ENCODE measurements around the gene KDM5B.
"Not testable (repeated sequence)": the region's sequence is repeated elsewhere in the genome, so short reads cannot be mapped to it uniquely, and the experiment has no call there.

KDM5B gene

GRCh38 chr1:202812176-202813026, 4.2 kb upstream of the KDM5B start:
- DNase-seq (ENCODE audit: low read depth), result no peak

DNA sequence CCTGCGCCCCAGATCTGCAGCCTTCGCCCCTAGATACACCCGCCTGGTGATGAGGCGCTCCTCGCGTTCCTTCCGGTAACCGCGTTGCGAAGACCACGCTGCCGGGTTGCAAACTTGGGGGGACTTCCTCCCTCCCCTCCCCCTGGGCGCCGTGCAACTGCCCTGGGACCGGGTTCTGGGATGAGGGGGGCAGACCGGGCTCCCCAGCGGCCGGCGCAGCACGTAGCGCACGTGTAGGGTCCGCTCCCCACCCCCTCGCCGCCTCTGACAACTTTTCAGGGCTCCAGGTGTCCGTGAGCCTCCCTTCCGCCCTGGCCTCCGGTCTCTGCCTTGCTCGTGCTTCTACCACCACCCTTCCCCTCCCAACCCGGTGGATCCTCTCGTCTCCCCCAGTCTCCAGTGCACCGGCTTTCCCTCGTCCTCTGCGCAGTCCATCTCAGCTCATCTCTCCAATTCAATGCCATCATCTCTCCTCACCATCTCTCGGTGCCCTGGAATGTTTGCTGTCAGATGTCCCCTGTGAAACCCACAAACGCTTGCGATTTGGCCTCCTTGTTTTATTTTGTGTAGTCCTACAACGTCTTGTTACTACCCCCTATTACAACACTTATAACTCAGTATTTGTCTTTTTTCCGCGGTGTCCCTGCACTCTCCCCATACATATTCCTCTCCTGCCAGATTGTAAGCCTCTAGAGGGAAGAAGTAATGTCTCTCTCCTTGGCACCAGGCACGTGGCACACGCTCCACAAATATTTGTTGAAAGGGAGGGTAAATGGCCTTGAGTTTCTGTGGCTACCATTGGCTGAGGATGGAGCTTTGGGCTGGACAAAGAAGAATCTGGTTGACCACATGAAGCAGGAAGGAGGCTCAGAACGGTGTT, 3.3 kb upstream of the KDM5B start:
- peak; percentile 6 for DNase-seq (ENCODE audit: low read depth)

- peak; percentile 74 for DNase-seq (ENCODE audit: low read depth)
Measured at GRCh38 chr1:202810615-202811295, 2.5 kb upstream of the KDM5B start, which contains the start of gene PCAT6. PCAT6 (plus strand) TSS chr1:202810954.

- DNase-seq (ENCODE audit: low read depth), result no peak
Measured at GRCh38 chr1:202810193-202810614, 2.0 kb upstream of the KDM5B start.

DNA sequence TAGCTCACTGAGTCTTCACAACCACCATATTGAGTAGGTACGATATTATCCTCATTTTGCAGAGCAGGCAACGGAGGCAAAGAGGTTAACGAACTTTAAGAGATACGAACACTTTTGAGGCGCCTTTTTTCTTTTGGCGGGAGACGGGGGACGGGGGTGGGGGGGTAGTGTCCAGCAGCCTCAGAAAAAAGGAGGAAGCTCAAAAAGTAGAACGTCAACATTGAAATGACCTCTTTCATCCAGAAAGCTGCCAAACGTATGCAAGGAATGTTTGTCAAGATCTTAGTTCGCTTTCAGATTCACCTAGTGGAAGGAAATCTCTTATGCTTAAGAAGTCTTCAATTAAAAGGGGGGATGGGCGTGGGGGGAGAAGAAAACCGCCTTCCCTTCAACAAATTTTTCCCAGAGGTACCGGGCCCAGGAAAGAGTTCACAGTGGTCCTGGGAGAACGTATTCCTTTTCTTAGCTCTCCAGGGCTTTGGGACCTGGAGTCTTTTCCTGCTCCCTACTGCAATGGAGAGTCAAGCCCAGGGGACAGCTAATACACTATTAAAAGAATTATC, 1.5 kb upstream of the KDM5B start:
- no peak for DNase-seq (ENCODE audit: low read depth)

DNA sequence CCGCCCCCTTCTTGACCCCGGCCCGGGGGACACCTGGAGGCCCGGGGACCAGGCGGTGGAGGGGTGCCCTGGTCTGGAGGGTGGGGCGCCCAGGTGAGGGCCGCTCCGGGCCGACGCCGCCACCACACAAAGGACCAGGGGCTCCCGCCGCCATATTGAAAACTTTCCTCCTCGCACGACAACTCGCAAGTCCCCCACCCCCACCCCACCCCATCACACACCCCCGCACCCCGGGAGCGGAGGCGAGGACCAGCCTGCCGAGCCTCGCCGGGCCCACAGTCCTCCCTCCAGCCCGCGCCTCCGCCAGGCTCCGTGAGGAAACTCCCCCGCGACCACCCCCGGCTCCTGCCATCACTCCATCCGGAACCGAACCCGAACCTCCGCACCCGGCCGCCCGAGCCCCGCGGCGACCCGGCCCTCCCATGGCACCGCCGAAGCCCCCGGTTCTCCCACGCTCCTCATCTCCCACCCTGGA, 733 bp downstream of the KDM5B start:
- peak; percentile 27 for DNase-seq (ENCODE audit: low read depth)

GRCh38 chr1:202806845-202807450, 1.3 kb downstream of the KDM5B start:
- DNase-seq (ENCODE audit: low read depth), result peak; percentile 9

DNA sequence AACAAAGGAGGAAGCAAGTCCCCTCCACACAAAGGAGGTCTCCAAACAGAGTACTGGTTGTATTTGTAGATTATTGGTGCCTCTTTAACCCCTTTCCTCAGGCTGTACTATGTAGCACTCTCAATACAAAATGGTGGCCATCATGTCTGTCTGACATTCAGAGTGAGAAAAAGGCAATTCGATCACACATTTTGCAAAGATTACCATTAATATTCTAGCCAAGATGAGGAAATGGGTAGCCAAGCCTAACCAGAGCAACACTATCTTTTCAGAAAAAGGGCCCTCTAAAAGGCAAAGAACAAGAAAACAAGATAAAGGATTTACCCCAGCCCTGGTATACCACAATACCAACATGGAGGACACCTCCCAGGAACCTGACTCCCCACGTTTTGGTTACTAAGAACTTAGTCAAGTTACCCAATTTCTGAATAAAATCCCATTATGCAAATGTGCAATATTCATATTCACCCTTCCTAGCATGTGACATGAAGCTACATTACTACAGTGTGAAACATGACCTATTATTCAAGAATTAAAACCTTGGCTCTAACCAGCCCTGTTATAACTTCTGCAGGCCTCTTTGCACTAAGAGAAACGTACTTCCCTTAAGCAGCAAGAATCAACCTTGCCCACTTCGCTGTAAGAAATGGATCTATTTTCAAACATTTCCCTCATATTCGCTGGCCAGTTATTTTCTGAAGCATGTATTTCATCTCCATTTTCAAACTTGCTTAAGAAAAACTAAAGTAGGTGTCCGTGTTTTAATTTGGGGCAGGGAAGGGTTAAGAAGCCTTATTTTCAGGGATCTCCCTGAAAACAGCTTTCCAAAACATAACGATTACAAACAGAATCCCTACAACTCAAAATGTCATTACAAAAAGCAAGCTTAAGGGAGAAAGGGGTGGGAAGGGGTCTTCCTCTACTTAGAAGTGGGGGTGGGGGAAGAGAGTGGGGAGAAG, 2.1 kb downstream of the KDM5B start:
- DNase-seq (ENCODE audit: low read depth), result no peak

GRCh38 chr1:202804126-202804525, 4.1 kb downstream of the KDM5B start:
- no peak for DNase-seq (ENCODE audit: low read depth)

DNA sequence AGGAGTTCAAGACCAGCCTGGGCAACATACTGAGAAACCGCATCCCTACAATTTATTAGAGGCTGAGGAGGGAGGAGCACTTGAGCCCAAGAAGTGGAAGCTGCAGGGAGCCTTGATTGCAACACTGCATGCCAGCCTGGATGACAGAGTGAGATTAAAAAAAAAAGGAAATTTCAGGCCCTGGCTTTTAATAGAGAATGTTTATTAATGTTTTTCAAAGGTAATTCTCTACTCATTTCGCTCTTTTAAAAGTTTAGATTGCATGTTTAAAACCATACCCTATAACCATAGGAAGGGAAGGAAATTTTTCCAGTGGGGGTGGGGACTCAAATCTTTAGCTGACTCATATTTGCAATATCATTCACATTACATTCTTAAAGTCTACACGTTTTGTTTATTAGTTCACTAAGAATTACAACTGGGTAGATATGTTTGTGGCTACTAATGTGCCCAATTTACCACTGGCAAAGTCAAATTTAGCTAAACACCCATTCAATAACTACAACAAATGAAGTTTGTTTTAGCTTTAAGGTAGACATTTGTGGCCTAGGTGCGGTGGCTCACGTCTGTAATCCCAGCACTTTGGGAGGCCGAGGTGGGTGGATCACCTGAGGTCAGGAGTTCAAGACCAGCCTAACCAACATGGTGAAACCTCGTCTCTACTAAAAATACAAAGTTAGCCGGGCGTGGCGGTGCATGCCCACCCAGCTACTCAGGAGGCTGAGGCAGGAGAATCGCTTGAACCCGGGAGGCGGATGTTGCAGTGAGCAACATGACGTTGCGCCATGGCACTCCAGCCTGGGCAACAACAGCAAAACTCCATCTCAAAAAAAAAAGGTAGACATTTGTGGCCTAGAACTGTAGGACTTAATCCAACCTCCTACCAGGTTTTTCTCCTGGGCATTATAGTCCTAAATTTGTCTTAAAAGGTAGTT, 5.0 kb downstream of the KDM5B start:
- no peak for DNase-seq (ENCODE audit: low read depth)

- no peak for DNase-seq (ENCODE audit: low read depth)
Measured at GRCh38 chr1:202802034-202802433, 6.2 kb downstream of the KDM5B start.

- DNase-seq (ENCODE audit: low read depth), result no peak
Measured at GRCh38 chr1:202801175-202801574, 7.0 kb downstream of the KDM5B start.

- no peak for DNase-seq (ENCODE audit: low read depth)
Measured at GRCh38 chr1:202800742-202801141, 7.5 kb downstream of the KDM5B start.

GRCh38 chr1:202798792-202799331, 9.4 kb downstream of the KDM5B start:
- DNase-seq (ENCODE audit: low read depth), result no peak

DNA sequence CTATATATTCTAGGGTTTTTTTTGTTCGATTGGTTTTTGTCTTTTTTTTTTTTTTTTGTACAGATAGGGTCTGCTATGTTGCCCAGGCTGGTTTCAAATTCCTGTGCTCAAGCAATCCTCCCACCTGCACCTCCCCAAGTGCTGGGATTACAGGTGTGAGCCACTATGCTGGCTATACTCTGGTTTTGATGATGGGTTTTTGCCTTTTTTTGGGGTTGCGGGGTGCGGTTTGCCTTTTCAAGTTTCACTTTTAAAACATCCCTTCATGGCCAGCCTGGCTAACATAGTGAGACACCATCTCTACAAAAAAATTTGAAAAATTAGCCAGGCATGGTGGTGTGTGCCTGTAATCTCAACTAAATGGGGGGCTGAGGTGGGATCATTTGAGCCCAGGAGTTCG, 10.0 kb downstream of the KDM5B start:
- no peak for DNase-seq (ENCODE audit: low read depth)

- no peak for DNase-seq (ENCODE audit: low read depth)
Measured at GRCh38 chr1:202796670-202797069, 11.6 kb downstream of the KDM5B start.

- DNase-seq (ENCODE audit: low read depth), result not testable (repeated sequence)
Measured at GRCh38 chr1:202794931-202795330, 13.3 kb downstream of the KDM5B start.

DNA sequence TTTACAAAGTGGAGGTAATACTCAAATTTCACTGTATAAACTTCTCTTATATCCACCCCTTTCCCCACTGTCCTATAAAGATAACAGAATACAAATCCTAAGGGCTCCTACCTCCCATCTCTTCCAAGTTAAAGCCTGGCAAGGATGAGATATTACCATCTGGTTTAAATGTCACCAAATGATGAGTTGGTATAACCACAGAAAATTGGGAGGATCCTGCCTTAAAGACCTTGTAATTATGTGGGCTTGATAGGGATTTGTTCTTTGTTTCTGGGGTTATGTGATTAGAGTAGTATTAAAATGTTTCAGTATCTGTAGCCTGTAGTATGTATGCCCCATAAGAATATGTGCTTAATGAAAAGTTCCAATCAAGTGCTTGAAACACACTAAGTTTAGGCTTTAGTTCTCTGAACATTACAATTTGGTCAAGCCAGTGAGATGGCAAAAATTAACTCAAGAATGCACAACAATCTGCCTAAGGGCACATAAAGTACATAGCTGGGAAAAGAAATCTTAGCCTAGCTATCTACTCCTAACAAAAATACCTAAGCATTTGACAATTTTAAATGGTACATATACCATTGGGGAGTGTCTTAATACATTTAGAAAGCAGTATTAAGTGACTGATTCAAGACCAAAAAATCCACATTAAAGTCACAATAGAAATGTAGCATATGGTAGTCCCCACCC, 14.0 kb downstream of the KDM5B start:
- no peak for DNase-seq (ENCODE audit: low read depth)

Data from activated T-cell treated with anti-CD3 and anti-CD28 coated beads for 1 hour (primary cell).